GM19468 (cell line): ENCODE measurements around the gene CPPED1.
"Not testable (repeated sequence)": the region's sequence is repeated elsewhere in the genome, so short reads cannot be mapped to it uniquely, and the experiment has no call there.

ENCODE experiments used
- ATAC-seq: cut with Tn5 transposase; IDR thresholded peaks from one replicate; pipeline ENCODE4 v1.9.1; 2021; ENCODE audit warnings: mild to moderate bottlenecking, moderate library complexity, moderate number of reproducible peaks; ENCODE audit not compliant: unreplicated experiment; ENCODE audit errors: extremely low read depth

Gene CPPED1

DNA sequence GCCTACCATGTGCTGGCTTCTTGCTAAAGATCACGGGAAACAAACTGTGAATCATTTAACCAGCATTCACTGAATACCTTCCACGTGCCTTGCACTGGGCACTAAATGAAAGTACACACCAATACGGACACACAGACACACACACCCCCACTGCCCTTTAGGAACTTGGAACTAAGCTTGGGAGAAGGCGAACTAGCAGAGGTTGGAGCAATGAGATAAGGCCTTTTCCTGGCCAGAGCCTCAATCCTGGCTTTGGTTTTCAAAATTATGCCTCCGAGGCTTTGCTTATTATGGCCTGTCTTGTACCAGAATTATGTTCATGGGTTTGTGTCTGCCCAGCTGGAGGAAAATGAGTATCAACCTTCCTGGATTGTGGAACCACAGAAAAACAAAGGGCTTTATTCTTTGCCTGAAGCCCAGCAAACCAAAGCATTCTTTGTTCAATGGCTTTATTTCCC is 32.3 kb downstream of the CPPED1 start:
- no peak for ATAC-seq

- ATAC-seq: no peak
Measured at GRCh38 chr16:12769525-12769924, 34.2 kb downstream of the CPPED1 start.

GRCh38 chr16:12767897-12768296 is 35.8 kb downstream of the CPPED1 start:
- ATAC-seq: no peak

DNA sequence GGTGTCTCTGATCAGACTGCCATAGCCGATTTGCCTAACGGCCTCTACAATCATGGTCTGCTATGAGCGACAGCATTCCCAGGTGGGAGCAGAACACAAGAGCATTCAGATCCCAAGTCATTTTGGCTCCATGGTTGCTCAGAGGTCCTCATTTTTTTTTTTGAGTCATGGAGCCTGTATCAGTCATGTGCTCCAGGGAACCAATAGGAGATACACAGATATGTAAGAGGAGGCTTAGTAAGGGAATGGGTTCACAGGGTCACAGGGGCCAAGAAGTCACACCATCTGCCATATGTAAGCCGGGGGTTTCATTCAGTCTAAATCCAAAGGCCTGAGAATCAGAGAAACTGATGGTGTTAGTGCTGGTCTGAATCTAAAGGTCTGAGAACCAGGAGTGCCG is 36.8 kb downstream of the CPPED1 start:
- no peak for ATAC-seq

GRCh38 chr16:12766208-12766607 is 37.5 kb downstream of the CPPED1 start:
- ATAC-seq: not testable (repeated sequence)

DNA sequence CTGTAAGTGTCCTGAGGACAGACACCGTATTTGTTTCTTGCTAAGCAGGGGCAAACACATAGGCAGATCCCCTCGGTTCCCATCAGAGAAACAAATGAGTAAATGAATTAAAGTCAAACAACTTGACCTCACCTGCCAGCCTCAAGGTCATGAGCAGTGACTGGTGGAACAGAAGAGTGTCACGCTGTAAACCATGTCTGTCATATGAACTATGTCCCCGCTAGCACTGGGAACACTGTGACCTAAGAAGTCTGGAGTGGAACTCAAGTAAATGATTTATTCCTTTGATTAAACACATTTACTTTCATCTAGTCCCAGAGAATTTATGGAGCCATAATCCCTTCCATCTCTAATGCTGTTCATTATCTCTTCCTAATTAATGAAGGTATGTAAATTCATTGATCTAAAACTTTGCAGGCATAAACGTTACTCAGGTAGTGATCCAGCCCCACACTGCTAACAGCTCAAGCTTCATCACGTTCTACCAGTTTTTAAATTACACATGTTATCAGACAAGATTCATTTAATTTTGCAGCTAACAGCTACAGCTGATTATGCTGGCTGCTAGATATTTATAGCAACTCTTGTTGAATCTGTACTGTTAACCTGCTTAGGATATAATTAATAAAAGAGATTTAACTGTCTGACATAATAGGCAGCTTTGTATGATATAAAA is 38.7 kb downstream of the CPPED1 start:
- ATAC-seq: no peak

- ATAC-seq: no peak
Measured at GRCh38 chr16:12763517-12763916, 40.2 kb downstream of the CPPED1 start.

GRCh38 chr16:12760819-12761611 is 42.7 kb downstream of the CPPED1 start:
- ATAC-seq: no peak

DNA sequence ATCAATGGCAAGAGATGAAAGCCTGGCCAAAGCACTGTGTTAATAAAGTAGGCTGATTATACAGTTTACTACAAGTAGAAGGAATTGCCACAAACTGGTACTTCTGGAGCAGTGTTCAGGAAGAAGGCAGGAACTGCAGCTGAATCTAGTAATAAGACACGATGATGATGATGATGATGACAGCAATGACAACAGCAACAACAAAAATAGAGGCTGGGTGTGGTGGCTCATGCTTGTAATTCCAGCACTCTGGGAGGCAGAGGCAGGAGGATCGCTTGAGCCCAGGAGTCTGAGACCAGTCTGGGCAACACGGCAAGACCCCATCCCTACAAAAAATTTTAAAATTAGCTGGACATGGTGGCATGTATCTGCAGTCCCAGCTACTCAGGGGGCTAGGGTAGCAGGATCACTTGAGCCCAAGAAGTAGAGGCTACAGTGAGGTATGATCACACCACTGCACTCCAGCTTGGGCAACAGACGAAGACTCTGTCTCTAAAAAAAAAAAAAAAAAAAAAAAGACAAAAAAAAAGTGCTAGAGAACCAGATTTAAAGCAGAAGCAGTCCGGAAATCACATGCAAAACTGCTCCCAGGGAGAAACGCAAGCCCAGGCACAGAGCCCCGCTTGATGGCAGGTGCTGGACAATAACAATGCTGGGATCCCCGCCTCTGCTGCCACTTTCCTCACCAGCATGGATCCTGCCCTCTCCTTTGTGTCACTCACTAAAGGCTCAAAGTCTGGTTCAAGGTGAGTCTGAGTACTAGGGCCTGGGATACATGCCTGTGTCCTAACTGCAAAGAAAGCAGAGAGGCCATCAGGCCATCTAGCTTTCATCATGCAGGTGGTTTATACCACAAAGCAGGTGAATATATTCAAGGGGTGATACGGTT is 44.8 kb downstream of the CPPED1 start:
- no peak for ATAC-seq

DNA sequence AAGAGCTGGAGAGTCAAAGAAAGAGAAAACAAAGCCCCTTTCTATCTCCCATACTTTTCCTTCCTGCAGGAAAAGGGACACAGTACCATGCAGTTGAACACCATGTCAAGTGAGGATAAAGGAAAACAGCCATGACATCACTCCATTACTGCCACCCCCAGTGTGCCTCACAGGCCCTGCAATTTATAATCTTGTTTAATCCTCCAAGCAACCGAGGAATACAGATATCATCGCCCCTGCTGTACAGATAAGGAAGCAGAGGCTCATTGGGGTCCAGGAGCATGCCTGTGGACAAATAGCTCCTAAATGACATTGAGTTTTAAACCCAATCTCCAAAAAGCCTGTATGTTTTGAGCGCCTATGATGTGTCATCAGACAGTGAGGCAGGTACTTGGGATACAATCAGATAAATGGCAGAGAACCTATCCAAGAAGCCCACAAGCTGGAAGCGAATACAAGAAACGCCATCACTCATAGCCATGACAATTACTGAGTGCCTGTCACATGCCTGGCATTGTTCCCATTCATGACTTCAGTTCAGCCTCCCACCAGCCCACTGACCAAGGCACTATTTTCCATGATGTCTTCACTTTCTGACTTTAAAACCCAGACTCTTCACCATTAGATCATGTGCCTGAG is 45.5 kb downstream of the CPPED1 start:
- ATAC-seq: no peak

DNA sequence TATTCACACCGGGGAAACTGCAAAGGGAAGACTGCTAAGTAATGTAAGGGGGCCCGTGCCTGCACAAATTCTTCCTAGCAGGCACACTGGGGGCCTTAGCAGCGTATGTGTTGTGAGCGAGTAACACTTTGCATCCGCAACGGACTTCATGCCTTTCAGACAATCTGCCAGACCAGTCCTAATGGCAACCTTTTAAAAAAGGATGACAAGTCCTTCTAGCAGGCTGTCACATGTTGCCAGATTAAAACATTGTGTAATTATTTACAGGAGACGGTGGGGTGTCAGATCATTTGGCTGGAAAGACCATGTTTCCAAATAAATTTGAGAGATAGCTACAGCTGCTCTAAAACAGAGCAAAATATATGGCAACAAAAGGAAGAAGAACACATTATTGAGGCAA is 46.1 kb downstream of the CPPED1 start:
- no peak for ATAC-seq

- no peak for ATAC-seq
Measured at GRCh38 chr16:12754824-12755543, 48.7 kb downstream of the CPPED1 start.

DNA sequence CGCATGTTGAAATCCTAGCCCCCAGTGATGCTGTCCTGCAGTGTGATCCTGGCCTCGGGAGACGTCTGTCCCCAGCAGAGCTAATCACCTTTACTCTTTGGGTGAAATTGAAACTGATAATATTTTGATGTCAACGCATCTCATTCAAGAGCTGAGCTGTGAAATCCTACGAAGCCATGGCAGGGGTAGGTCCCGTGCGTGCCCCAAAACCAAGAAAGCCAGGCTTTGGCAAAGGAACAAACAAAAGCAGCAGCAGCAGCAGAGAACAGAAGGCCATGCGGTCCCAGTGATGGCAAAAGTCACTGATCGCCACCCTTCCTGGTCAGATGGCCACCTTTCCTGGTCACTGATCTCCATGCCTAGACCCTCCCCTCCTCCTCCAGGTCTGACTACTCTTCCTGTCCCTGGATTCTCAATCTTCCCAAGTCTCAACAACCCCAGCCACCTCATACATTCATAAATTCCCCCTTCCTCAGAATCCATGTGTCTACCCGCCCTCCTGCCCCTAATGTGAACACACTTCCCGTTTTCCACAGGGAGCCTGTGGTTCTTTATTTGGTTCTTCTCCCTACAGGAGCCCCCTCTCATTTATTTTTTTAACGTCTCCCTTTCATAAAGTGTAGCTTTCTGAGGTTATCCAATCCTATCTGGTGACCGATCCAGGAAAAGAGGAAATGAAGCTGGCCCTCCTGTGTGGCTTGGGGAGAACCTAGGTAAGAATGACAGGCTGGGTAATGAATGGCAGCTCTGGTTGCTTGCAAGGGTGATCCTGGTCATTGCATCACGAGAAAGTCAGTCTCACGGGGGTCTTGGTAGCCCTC is 50.3 kb downstream of the CPPED1 start:
- no peak for ATAC-seq

GRCh38 chr16:12752159-12752558 is 51.5 kb downstream of the CPPED1 start:
- no peak for ATAC-seq

DNA sequence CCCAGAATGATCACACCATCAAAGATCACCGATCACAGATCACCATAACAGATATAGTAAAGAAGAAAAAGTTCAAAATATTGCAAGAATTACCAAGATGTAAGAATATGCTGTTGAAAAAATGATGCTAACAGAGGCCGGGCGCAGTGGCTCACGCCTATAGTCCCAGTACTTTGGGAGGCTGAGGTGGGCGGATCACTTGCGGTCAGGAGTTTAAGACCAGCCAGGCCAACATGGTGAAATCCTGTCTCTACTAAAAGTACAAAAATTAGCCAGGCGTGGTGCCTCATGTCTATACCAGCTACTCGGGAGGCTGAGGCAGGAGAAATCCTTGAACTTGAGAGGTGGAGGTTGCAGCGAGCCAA is 53.2 kb downstream of the CPPED1 start:
- ATAC-seq: no peak

- ATAC-seq: no peak
Measured at GRCh38 chr16:12749076-12749475, 54.6 kb downstream of the CPPED1 start.

DNA sequence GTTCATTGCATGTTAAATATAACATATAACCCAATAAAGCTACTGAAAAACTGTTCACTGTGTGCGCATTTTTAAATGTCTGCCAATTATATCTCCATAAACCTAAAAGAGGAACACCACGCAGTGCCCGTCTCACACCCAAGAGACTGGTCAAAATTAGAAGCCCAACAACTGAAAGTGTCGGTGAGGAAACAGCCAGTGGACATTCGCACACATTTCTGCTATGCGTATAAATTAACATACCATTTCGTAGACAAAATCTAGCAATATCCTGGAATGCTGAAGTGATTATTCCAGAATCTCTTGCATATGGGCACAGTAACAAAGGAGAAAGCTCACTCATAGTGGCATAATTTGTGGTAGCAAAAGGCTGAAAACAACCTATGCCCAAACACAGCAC is 55.9 kb downstream of the CPPED1 start:
- ATAC-seq: no peak

DNA sequence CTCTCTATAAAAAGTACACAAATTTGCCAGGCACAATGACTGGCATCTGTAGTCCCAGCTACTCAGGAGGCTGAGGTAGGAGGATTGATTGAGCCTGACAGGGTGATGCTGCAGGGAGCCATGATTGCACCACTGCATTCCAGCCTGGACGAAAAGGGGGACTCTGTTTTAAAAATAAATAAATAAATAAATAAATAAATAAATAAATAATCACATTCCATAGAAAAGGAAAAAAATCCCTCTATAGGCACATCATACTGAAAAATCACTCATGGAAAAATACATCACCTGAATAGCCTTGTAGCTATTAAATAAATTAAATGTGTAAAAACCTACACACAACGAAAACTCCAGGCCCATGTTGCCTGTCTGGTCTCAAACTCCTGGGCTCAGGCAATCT is 56.4 kb downstream of the CPPED1 start:
- ATAC-seq: no peak

- ATAC-seq: no peak
Measured at GRCh38 chr16:12744860-12745259, 58.8 kb downstream of the CPPED1 start.
